HepG2 (cell line): Measurements from ENCODE around the gene BCL11B. TPM values are rescaled to one million over a fixed set of nuclear protein-coding genes. Genes with fewer than 3 reads are reported as not detected.

Experiments
- ATAC-seq: fragments of 200-7000 bp; cut with Tn5 transposase; 3 replicates; pipeline ENCODE4 v1.9.1; 2020; ENCODE audit warnings: mild to moderate bottlenecking, moderate library complexity
- BruUV-seq: library from RNA; stranded (reverse); fragments of 400-500 nt; replicated peaks from 2 replicates; lab custom pipeline; 2021; lab: Mats Ljungman, UMichigan
- CTCF ChIA-PET: fragments of 300-600 bp; formaldehyde crosslinking; extraction: SDS; loops from one replicate; lab custom pipeline; 2021; ENCODE audit warnings: low total read pairs, inconsistent platforms, low intra/inter-chr PET ratio; lab: Yijun Ruan, JAX
- POLR2A ChIA-PET: fragments of 350-600 bp; sonication (Branson Sonifier 250); formaldehyde crosslinking; loops from one replicate; lab custom pipeline; 2020; ENCODE audit warnings: antibody characterized with exemption, inconsistent platforms; lab: Yijun Ruan, JAX
- DNase-seq: peaks from one replicate; pipeline ENCODE4 v3.0.0-alpha.2; 2015; ENCODE audit warnings: low spot score
- FAIRE-seq: peaks from 3 replicates; lab custom pipeline; 2011; peaks lifted over from hg19 to GRCh38; lab: Jason Lieb, UNC
- H2AFZ ChIP-seq: one replicate; pipeline ENCODE4 v1.6.1; 2011; ENCODE audit warnings: low read length, inconsistent platforms
- H3K27ac ChIP-seq: fragments of 300-600 bp; 3 replicates; pipeline ENCODE4 v1.8.0; 2011; ENCODE audit warnings: mixed run types, mild to moderate bottlenecking, mixed read lengths, low read length, inconsistent platforms; ENCODE audit not compliant: insufficient read depth; ENCODE audit errors: extremely low read length
- H3K27me3 ChIP-seq, 2 experiments: fragments of 200-600 bp in 1 of 2; 2 replicates in 1 of 2; 3 replicates in 1 of 2; pipeline versions ENCODE4 v1.6.0 to v1.8.0; 2011; ENCODE audit warnings: low read length in 2 of 2, mild to moderate bottlenecking in 2 of 2, moderate library complexity in 2 of 2, inconsistent platforms in 1 of 2; ENCODE audit not compliant: insufficient read depth in 2 of 2, control insufficient read depth in 1 of 2
- H3K36me3 ChIP-seq, 2 experiments: fragments of 200-600 bp in 1 of 2; replicated peaks in 1 of 2; 2 replicates in 1 of 2; 3 replicates in 1 of 2; pipeline versions ENCODE4 v1.5.1 to v1.8.0; 2011; ENCODE audit warnings: low read length in 2 of 2, inconsistent platforms in 1 of 2; ENCODE audit not compliant: insufficient read depth in 2 of 2, control insufficient read depth in 1 of 2
- H3K4me1 ChIP-seq: 2 replicates; pipeline ENCODE4 v1.5.1; 2012; ENCODE audit warnings: low read length, inconsistent platforms; ENCODE audit not compliant: insufficient read depth
- H3K4me2 ChIP-seq: 2 replicates; pipeline ENCODE4 v1.6.0; 2011; ENCODE audit warnings: low read depth, low read length, inconsistent platforms
- H3K4me3 ChIP-seq, 3 experiments: fragments of 200-600 bp in 1 of 3; sonication (generic), shearing (Covaris generic) in 1 of 3; replicated peaks in 1 of 3; 2 replicates each; pipeline ENCODE4 v1.5.1; 2011 to 2016; ENCODE audit warnings: low read length in 3 of 3, inconsistent platforms in 2 of 3, low read depth in 2 of 3, mild to moderate bottlenecking in 2 of 3, control low read depth in 1 of 3, mixed read lengths in 1 of 3; ENCODE audit not compliant: insufficient read depth in 1 of 3
- H3K79me2 ChIP-seq: one replicate; pipeline ENCODE4 v1.6.1; 2011; ENCODE audit warnings: low read length, inconsistent platforms; ENCODE audit not compliant: insufficient read depth
- H3K9ac ChIP-seq: 2 replicates; pipeline ENCODE4 v1.6.0; 2011; ENCODE audit warnings: mild to moderate bottlenecking, low read depth, low read length, inconsistent platforms; ENCODE audit not compliant: insufficient read depth
- H3K9me3 ChIP-seq: 2 replicates; pipeline ENCODE4 v1.5.1; 2012; ENCODE audit warnings: mild to moderate bottlenecking, low read length
- H4K20me1 ChIP-seq: 2 replicates; pipeline ENCODE4 v1.6.0; 2011; ENCODE audit warnings: inconsistent platforms, mild to moderate bottlenecking, low read length, moderate library complexity; ENCODE audit not compliant: insufficient read depth
- FOSL1 ChIP-seq: sonication (generic); formaldehyde crosslinking; IDR thresholded peaks from 2 replicates; pipeline ENCODE4 v1.9.0; 2021; ENCODE audit warnings: missing genetic modification reagents, borderline replicate concordance
- SCMH1 ChIP-seq: sonication (generic); formaldehyde crosslinking; IDR thresholded peaks from 2 replicates; pipeline ENCODE4 v1.9.0; 2021; ENCODE audit warnings: missing genetic modification reagents, mild to moderate bottlenecking, borderline replicate concordance
- ZNF207 ChIP-seq: fragments of 450-650 bp; IDR thresholded peaks from 2 replicates; pipeline ENCODE4 v1.6.1; 2016; ENCODE audit warnings: antibody characterized with exemption, borderline replicate concordance
- ZNF296 ChIP-seq: sonication (generic); formaldehyde crosslinking; conservative IDR thresholded peaks from 2 replicates; pipeline ENCODE4 v1.5.0; 2020; ENCODE audit warnings: mild to moderate bottlenecking, missing genetic modification reagents
- WGBS: methylation state at CpG from one replicate; pipeline ENCODE4 v1.1.6; 2017; ENCODE audit warnings: low lambda C conversion rate; 5-methylcytosine and 5-hydroxymethylcytosine counted together
- in situ Hi-C: cut with HindIII; loops from 2 replicates; pipeline ENCODE4 v1.10.0; 2017; ENCODE audit warnings: low pct_unique_long_range_greater_than_20kb; ENCODE audit not compliant: extremely low pct_ligation_motif_present
- intact Hi-C: fragments of 100-400 bp; cut with micrococcal nuclease; formaldehyde crosslinking; loops from one replicate; pipeline ENCODE4 v1.10.0; 2022; ENCODE audit not compliant: unreplicated experiment
- polyA plus RNA-seq, 8 experiments: library from polyadenylated mRNA; depleted of rRNA in 3 of 8; stranded (reverse) in 7 of 8; unstranded in 1 of 8; fragments of >200 nt; fragmentation: Illumina TruSeq in 4 of 8; extraction: Trizol in 4 of 8; gene quantifications; 2 replicates each; pipeline versions ENCODE4 v1.2.1 to v1.2.3, GENCODE V29; 2011 to 2016; ENCODE audit warnings: low read depth in 4 of 8, missing spikeins in 1 of 8, mixed read lengths in 1 of 8; ENCODE audit not compliant: insufficient read depth in 1 of 8
- total RNA-seq, 5 experiments: library from RNA; depleted of rRNA; stranded (reverse); fragments of >200 nt; fragmentation: Illumina TruSeq; extraction: Trizol; gene quantifications; 2 replicates each; pipeline ENCODE4 v1.2.3, GENCODE V29; 2016; ENCODE audit warnings: low read depth in 1 of 5

The BCL11B gene
- total and polyA plus RNA-seq, 2 of the 13 experiments (the other 11 are each of a cell fraction or from before 2014, with no cell fraction given), result not detected

DNA sequence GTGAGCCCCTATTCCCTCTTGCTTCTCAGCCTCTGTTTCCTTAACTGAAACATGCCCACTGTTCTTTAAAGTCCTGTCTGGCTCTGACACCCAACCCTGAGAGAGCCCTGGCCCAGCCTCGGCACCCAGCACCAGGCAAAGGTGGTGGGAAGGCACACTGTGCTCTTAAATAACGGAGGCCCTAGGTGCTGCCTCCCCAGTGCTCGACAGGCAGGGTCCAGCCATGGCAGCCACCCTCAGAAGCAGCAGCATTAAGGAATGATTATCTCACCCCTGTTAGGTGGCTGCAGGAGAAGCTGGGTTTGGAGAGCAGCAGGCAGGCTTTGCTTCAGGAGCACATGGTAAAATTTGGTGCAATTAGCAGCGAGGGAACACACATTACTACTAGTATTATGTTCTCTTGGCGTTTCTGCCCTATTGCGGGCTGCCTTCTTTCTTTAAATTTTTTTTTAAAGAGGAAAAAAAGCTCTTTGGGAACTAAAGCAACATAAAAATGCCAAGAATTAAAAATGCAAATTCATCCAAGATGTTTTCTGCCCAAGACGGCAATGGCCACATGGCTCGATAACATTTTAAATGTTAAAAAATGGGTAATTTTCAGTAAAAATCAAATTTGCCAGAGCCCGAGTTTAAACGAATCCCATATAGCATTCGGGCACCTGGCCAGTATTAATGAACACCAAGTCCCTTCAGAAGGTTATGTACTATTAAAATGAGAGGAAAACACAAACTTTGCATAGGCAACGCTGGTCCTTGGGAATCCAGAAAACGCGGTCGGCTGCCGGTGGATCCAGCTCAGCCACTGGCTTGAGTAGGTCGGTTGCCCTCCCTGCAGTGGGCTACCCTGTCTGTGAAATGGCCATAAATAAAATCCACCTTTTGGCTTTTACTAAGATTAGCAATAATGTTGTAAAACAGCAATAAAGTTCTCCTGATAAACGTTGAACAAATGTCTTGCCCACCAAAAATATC lies 152.2 kb downstream of the BCL11B start:
- CTCF ChIA-PET, result no interaction called here
- 54% methylated on average over 17 of the region's 18 CpGs for WGBS
- no peaks in the 10 kb centered on the region for H3K4me1 ChIP-seq
- no peaks in the 10 kb centered on the region for H3K36me3 ChIP-seq
- peaks cover 0 to 4% of the 10 kb centered on the region in 2 experiments; a peak in 2 of 5 replicates for H3K27me3 ChIP-seq
- no peak overlapping the region for H3K27ac ChIP-seq
- H4K20me1 ChIP-seq, result no peaks in the 10 kb centered on the region
- H2AFZ ChIP-seq, result no peak overlapping the region
- H3K4me2 ChIP-seq, result no peak overlapping the region
- ATAC-seq (no peak), DNase-seq (no peak), FAIRE-seq (no peak)
- no peaks in the 10 kb centered on the region for H3K79me2 ChIP-seq
- intact Hi-C loops, result no loop called here
- no TSS peak for BruUV-seq
- TF ChIP-seq FOSL1 (CRISPR knock-in tag) (no peak), ZNF296 (CRISPR knock-in tag) (no peak), SCMH1 (CRISPR knock-in tag) (no peak), ZNF207 (no peak)
- no peak overlapping the region for H3K4me3 ChIP-seq
- H3K9ac ChIP-seq, result no peak overlapping the region
- POLR2A ChIA-PET, result no interaction called here
- no peaks in the 10 kb centered on the region for H3K9me3 ChIP-seq
- in situ Hi-C loops, result loop anchor here (10.0 kb wide), 1 partner anchor 145 kb away; no protein-coding TSS in a partner anchor

Other genes with a start within 250 kb of the BCL11B start
- 67.1 and 71.2 TPM in 2 replicates for gene SETD3, start 208.7 kb upstream of the BCL11B start, total RNA-seq (2016; rRNA removed; fragmentation: Illumina TruSeq; extraction: Trizol)
- 26.6 and 30.3 TPM in 2 replicates for gene SETD3, start 208.7 kb upstream of the BCL11B start, polyA plus RNA-seq (2011; rRNA removed)
- 9.7 and 16.5 TPM in 2 replicates for gene CCNK, start 209.2 kb upstream of the BCL11B start, total RNA-seq (2016; rRNA removed; fragmentation: Illumina TruSeq; extraction: Trizol)
- gene CCNK, start 209.2 kb upstream of the BCL11B start, polyA plus RNA-seq (2011; rRNA removed), result 4.9 and 14.0 TPM in 2 replicates